Ectodermal cell (in vitro differentiated cells): ENCODE results near the gene BCL2L13.

ENCODE experiments used
- H3K27ac ChIP-seq: 2 replicates; pipeline ENCODE4 v1.7.0; 2013; ENCODE audit warnings: mild to moderate bottlenecking, low read depth, low read length; ENCODE audit not compliant: insufficient read depth, poor library complexity, severe bottlenecking
- H3K27me3 ChIP-seq: 2 replicates; pipeline ENCODE4 v1.7.0; 2013; ENCODE audit warnings: mild to moderate bottlenecking, low read length; ENCODE audit not compliant: insufficient read depth, control insufficient read depth, poor library complexity, severe bottlenecking
- H3K36me3 ChIP-seq: one replicate; pipeline ENCODE4 v1.7.0; 2013; ENCODE audit warnings: low read length; ENCODE audit not compliant: control insufficient read depth, insufficient read depth
- H3K4me1 ChIP-seq: one replicate; pipeline ENCODE4 v1.7.0; 2013; ENCODE audit warnings: low read length; ENCODE audit not compliant: control insufficient read depth, insufficient read depth
- H3K4me3 ChIP-seq: 2 replicates; pipeline ENCODE4 v1.7.0; 2013; ENCODE audit warnings: low read depth, low read length, control low read depth; ENCODE audit not compliant: insufficient read depth
- H3K9me3 ChIP-seq: 2 replicates; pipeline ENCODE4 v1.7.0; 2013; ENCODE audit warnings: mild to moderate bottlenecking, low read length, moderate library complexity; ENCODE audit not compliant: control insufficient read depth
- WGBS, 2 experiments: methylation state at CpG; one replicate each; pipeline ENCODE4 v1.1.7; 2013; ENCODE audit warnings: missing lambda C conversion rate in 2 of 2; 5-methylcytosine and 5-hydroxymethylcytosine counted together

The BCL2L13 gene

DNA sequence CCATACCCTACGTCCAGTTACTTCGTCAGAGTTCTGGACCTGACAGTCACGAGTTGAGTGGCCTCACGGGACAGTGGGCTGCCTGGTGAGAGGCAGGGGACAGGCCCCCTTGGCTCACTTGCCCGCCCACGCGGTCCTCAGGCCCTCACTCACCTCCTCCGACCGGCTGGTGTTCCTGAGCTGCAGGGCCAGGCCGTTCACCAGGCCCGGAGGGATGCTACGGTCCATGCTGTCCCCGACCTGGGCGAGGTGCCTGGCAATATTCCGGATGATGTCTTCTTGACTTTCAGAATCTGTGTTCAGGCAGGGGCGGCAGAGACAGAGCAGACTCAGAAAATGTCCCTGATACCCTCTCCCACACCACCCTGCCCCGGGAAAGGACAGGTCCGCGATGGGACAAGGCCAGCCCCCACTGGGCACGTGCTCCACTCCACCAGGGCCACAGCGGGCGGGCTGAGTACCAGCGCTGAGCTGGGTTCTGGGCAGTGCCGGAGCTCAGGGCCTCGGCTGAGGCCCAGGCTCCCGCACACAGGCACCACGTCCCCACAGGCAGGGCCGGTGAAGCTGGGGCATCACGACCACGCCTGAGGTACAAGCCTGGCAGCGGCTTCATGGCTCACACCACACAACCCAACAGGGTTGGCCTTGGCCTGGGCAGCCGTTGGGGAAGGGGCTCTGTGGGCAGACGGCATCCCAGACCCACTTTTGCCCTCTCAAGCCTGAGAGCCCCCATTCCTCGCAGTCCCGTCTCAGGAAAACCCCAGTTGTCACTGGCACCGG is 100.8 kb downstream of the BCL2L13 start:
- peaks cover 2% of the 10 kb centered on the region for H3K4me1 ChIP-seq
- 91% methylated on average over 36 of the region's 36 CpGs for WGBS, 2 experiments
- no peaks in the 10 kb centered on the region for H3K27me3 ChIP-seq

DNA sequence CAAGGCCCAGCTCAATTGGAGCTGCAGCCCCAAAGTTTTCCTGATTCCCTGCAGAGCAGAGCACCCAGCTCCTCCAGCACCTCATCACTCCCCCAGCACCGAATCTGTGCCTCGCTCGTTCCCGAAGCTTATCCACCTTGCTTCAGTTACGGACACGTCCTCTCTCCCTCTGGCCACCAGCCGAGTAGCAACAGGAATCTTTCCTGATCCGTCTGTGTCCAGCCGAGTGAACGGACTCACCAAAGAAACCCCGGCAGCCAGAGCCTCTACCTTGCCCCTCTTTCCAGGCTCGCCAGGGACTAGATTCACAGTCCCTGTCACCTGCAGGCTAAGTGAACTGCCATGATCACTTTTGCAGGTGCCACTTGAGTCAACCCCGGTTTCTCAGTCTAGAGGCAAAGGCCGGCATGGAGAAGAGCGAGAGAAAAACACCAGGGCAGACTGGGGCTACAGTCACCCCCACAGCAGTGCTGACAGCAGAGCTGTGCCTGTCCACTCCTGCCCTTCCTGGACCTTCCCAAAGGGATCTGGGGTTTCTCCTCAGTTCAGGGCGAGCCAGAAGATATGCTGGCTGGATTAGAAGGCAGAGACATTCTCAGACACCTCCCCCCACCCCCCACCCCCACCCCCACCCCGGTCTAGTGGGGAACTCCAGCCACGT is 103.4 kb downstream of the BCL2L13 start:
- Histone ChIP-seq H3K36me3 (no peaks in the 10 kb centered on the region), H3K27me3 (no peaks in the 10 kb centered on the region), H3K4me1 (peaks cover 5% of the 10 kb centered on the region), H3K4me3 (no peak overlapping the region), H3K27ac (no peak overlapping the region), H3K9me3 (no peaks in the 10 kb centered on the region)
- WGBS, 2 experiments: 71 to 78% methylated on average over 16 to 18 of the region's 18 CpGs

More for the DNA sequence above, 100.8 kb downstream of the BCL2L13 start:
- H3K9me3 ChIP-seq: no peaks in the 10 kb centered on the region
- no peak overlapping the region for H3K4me3 ChIP-seq
- no peak overlapping the region for H3K27ac ChIP-seq
- peaks cover 3% of the 10 kb centered on the region for H3K36me3 ChIP-seq

- Histone ChIP-seq H3K27ac (no peak overlapping the region), H3K27me3 (no peaks in the 10 kb centered on the region), H3K4me1 (peaks cover 5% of the 10 kb centered on the region), H3K36me3 (no peaks in the 10 kb centered on the region), H3K4me3 (no peak overlapping the region), H3K9me3 (no peaks in the 10 kb centered on the region)
- 52 to 54% methylated on average over 9 of the region's 9 CpGs for WGBS, 2 experiments
Observed at GRCh38 chr22:17742527-17742902, 104.0 kb downstream of the BCL2L13 start.

- H3K36me3 ChIP-seq: no peaks in the 10 kb centered on the region
- H3K9me3 ChIP-seq: no peaks in the 10 kb centered on the region
- peaks cover 5% of the 10 kb centered on the region for H3K4me1 ChIP-seq
- H3K27ac ChIP-seq: no peak overlapping the region
- WGBS, 2 experiments: 69 to 70% methylated on average over 25 of the region's 25 CpGs
- H3K27me3 ChIP-seq: no peaks in the 10 kb centered on the region
- H3K4me3 ChIP-seq: no peak overlapping the region
Observed at GRCh38 chr22:17743661-17744411, 105.3 kb downstream of the BCL2L13 start.

DNA sequence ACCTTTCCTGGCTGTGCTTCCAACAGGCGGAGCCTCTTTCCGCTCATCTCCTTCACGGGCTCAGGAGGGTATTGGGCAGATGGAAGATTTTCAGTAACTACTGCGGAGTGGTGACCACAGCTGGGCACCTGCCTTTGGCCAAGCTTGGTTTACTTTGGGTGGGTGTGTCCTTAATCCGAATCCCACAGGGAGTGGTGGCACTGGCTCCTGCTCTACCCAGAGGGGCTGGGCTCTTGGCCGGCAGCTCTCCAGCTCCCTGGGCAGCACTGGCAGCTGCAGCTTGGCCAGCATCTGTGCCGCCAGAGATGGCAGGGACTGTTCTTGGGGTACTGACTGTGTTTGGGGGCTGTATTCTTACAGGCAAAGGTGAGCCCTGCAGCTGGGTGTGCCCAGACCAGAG is 105.9 kb downstream of the BCL2L13 start:
- no peak overlapping the region for H3K4me3 ChIP-seq
- H3K27me3 ChIP-seq: no peaks in the 10 kb centered on the region
- peaks cover 5% of the 10 kb centered on the region for H3K4me1 ChIP-seq
- no peak overlapping the region for H3K27ac ChIP-seq
- H3K36me3 ChIP-seq: no peaks in the 10 kb centered on the region
- H3K9me3 ChIP-seq: no peaks in the 10 kb centered on the region
- WGBS, 2 experiments: 81 to 83% methylated on average over 7 of the region's 7 CpGs

- no peaks in the 10 kb centered on the region for H3K27me3 ChIP-seq
- no peaks in the 10 kb centered on the region for H3K9me3 ChIP-seq
- no peaks in the 10 kb centered on the region for H3K36me3 ChIP-seq
- H3K4me1 ChIP-seq: peaks cover 10% of the 10 kb centered on the region
- H3K4me3 ChIP-seq: no peak overlapping the region
- 94 to 97% methylated on average over 10 of the region's 10 CpGs for WGBS, 2 experiments
- H3K27ac ChIP-seq: no peak overlapping the region
Observed at GRCh38 chr22:17746916-17747315, 108.4 kb downstream of the BCL2L13 start.

DNA sequence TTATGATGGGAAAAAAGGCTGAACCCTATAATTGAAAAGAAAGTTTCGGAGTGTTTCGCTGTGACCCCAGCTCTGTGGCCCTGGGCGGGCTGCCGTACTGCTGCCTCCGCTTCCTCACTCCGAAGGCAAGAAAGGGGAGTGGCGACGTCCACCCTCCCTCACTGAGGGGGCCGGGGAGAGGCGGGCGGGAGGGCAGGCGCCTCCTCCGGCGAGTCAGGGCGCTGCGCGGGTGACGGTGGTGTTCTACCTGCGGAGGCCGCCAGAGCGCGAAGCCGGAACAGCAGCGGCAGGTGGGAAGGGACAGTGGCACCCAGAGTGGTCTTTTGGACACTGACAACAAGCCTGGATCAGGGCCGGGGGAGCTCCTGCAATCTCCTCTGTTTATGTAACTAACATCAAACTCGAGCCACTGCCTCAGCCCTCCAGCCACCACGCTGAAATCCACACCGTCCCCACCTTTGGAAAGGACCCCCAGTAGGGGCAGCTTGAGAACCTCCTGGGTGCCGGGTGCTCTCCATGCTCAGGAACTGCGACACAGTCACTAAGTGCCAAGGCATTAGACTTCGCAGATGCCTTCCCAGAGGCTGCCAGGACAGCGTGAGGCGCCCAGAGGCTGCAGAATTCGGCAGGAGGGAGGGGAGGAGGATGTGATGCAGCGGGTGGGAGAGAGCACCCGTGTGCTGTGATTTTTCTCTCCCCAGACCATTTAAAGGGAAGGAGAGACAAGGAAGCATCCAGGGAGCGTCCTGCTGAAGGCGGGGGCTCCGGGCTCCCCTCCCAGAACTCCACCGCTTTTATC is 110.2 kb downstream of the BCL2L13 start:
- H3K27ac ChIP-seq: no peak overlapping the region
- H3K27me3 ChIP-seq: no peaks in the 10 kb centered on the region
- H3K36me3 ChIP-seq: no peaks in the 10 kb centered on the region
- 69 to 79% methylated on average over 40 of the region's 40 CpGs for WGBS, 2 experiments
- peaks cover 10% of the 10 kb centered on the region for H3K4me1 ChIP-seq
- no peak overlapping the region for H3K4me3 ChIP-seq
- H3K9me3 ChIP-seq: no peaks in the 10 kb centered on the region

DNA sequence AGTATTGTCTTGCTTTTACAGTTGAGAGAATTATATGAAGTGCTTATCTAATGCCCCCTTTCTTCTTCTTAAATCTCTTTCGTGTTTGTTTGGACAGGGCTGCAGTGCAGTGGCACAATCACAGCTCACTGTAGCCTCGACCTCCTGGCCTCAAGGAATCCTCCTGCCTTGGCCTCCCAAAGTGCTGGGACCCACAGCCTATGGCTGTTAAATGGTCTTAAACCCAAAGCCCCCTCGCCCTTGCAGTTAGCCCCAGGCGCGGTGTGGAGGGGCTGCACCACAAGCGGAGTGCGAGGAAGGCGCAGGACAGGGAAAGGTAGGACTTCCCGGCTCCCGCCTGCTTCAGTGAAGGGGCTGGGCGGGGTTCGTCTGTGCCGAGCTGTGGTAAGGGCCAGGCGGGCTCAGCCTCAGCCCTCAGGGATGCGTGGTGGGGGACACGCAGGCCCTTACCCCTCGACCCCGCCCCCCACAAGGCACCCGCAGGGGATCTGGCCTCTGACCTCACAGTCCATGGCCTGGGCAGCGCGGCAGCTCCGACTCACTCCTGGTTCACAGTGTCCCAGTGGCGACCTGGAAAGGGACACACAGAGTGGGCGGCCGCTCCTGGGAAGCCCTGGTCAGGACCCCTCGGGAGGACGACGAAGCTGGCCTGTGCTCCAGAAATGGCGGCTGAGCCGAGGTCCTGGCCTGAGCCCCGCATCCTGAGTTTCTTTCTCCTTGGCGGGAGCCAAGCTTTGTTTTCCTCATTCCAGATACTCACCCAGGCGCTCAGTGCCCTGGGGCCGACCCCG is 111.2 kb downstream of the BCL2L13 start:
- Histone ChIP-seq H3K9me3 (no peaks in the 10 kb centered on the region), H3K27me3 (no peaks in the 10 kb centered on the region), H3K4me3 (no peak overlapping the region), H3K4me1 (peaks cover 5% of the 10 kb centered on the region), H3K27ac (no peak overlapping the region), H3K36me3 (no peaks in the 10 kb centered on the region)
- 89% methylated on average over 35 of the region's 35 CpGs for WGBS, 2 experiments

- no peak overlapping the region for H3K27ac ChIP-seq
- H3K9me3 ChIP-seq: no peaks in the 10 kb centered on the region
- no peaks in the 10 kb centered on the region for H3K36me3 ChIP-seq
- no peak overlapping the region for H3K4me3 ChIP-seq
- H3K4me1 ChIP-seq: peaks cover 5% of the 10 kb centered on the region
- WGBS, 2 experiments: 91 to 93% methylated on average over 6 of the region's 6 CpGs
- H3K27me3 ChIP-seq: no peaks in the 10 kb centered on the region
Observed at GRCh38 chr22:17751596-17751995, 113.0 kb downstream of the BCL2L13 start.
